Stimulated activated effector memory CD8-positive, alpha-beta T cell treated with anti-CD3 and anti-CD28 coated beads, Interleukin-12 subunit alpha, Interleukin-12 subunit beta, amount 100 ng/mL, for 72 hours (primary cell): ENCODE measurements around the gene SF1.
A peak's percentile ranks its signal among the peaks of the same experiment; 100 is the strongest.
"Not testable (repeated sequence)": the region's sequence is repeated elsewhere in the genome, so short reads cannot be mapped to it uniquely, and the experiment has no call there.

Source experiments
- ATAC-seq: fragments of 150-1000 bp; cut with Tn5 transposase; 2 replicates; pipeline ENCODE4 v1.10.0; 2021
- DNase-seq, 2 donors: peaks; one replicate each; pipeline ENCODE4 v3.0.0; 2021 to 2022; ENCODE audit warnings: low spot score in 2 of 2
- H3K27ac Mint-ChIP-seq: one replicate; pipeline ENCODE4 v1.8.0; 2022; ENCODE audit warnings: mild to moderate bottlenecking, mixed read lengths
- H3K36me3 Mint-ChIP-seq: one replicate; pipeline ENCODE4 v1.8.0; 2022; ENCODE audit warnings: mild to moderate bottlenecking, mixed read lengths
- H3K4me1 Mint-ChIP-seq: one replicate; pipeline ENCODE4 v1.8.0; 2022; ENCODE audit warnings: mixed read lengths
- H3K4me3 Mint-ChIP-seq: one replicate; pipeline ENCODE4 v1.8.0; 2022; ENCODE audit warnings: mild to moderate bottlenecking, mixed read lengths
- H3K9me3 Mint-ChIP-seq: one replicate; pipeline ENCODE4 v1.8.0; 2022; ENCODE audit warnings: mixed read lengths

SF1 gene

GRCh38 chr11:64778473-64779298 lies at the start of gene SF1:
Gene SF1, minus strand, starts transcription at chr11:64778542. Its CDS starts 150 bp downstream, at chr11:64778392.
- peak within 1 kb of the TSS; percentile 100 for H3K27ac Mint-ChIP-seq
- peaks cover 39% of the 10 kb centered on the region for H3K4me1 Mint-ChIP-seq
- H3K4me3 Mint-ChIP-seq: peak within 1 kb of the TSS; percentile 88
- H3K36me3 Mint-ChIP-seq: peaks cover 65% of the 10 kb centered on the region
- peak; percentile 94 to 99 for DNase-seq
- no peaks in the 10 kb centered on the region for H3K9me3 Mint-ChIP-seq
- peak; percentile 93 for ATAC-seq

- Mint-ChIP-seq H3K36me3 (no peaks in the 10 kb centered on the region), H3K4me3 (no peak overlapping the region), H3K9me3 (no peaks in the 10 kb centered on the region), H3K27ac (no peak overlapping the region), H3K4me1 (no peaks in the 10 kb centered on the region)
- ATAC-seq (no peak), DNase-seq (no peak)
Measured at GRCh38 chr11:64827451-64827839, 49.1 kb upstream of the SF1 start.

GRCh38 chr11:64826578-64827450 lies 48.5 kb upstream of the SF1 start:
- Mint-ChIP-seq H3K36me3 (no peaks in the 10 kb centered on the region), H3K4me1 (no peaks in the 10 kb centered on the region), H3K9me3 (no peaks in the 10 kb centered on the region), H3K4me3 (no peak overlapping the region), H3K27ac (no peak overlapping the region)
- ATAC-seq (no peak), DNase-seq (no peak)

GRCh38 chr11:64826062-64826461 lies 47.7 kb upstream of the SF1 start:
- Mint-ChIP-seq H3K27ac (no peak overlapping the region), H3K4me1 (no peaks in the 10 kb centered on the region), H3K4me3 (no peak overlapping the region), H3K36me3 (no peaks in the 10 kb centered on the region), H3K9me3 (no peaks in the 10 kb centered on the region)
- ATAC-seq (no peak), DNase-seq (no peak)

GRCh38 chr11:64823568-64824119 lies 45.3 kb upstream of the SF1 start:
- no peak overlapping the region for H3K4me3 Mint-ChIP-seq
- H3K4me1 Mint-ChIP-seq: no peaks in the 10 kb centered on the region
- no peak for ATAC-seq
- H3K9me3 Mint-ChIP-seq: no peaks in the 10 kb centered on the region
- DNase-seq: no peak
- peak overlapping the region; percentile 7 for H3K27ac Mint-ChIP-seq
- H3K36me3 Mint-ChIP-seq: no peaks in the 10 kb centered on the region

GRCh38 chr11:64817476-64817875 lies 39.1 kb upstream of the SF1 start:
- H3K27ac Mint-ChIP-seq: no peak overlapping the region
- ATAC-seq: no peak
- H3K4me1 Mint-ChIP-seq: no peaks in the 10 kb centered on the region
- no peaks in the 10 kb centered on the region for H3K9me3 Mint-ChIP-seq
- DNase-seq: no peak
- H3K36me3 Mint-ChIP-seq: no peaks in the 10 kb centered on the region
- no peak overlapping the region for H3K4me3 Mint-ChIP-seq

GRCh38 chr11:64815433-64815832 lies 37.1 kb upstream of the SF1 start:
- not testable (repeated sequence) for DNase-seq, ATAC-seq, H3K27ac Mint-ChIP-seq, H3K36me3 Mint-ChIP-seq, H3K4me3 Mint-ChIP-seq, H3K9me3 Mint-ChIP-seq, H3K4me1 Mint-ChIP-seq

GRCh38 chr11:64814712-64815187 lies 36.4 kb upstream of the SF1 start:
- no peaks in the 10 kb centered on the region for H3K36me3 Mint-ChIP-seq
- peaks cover 11% of the 10 kb centered on the region for H3K4me1 Mint-ChIP-seq
- ATAC-seq: no peak
- DNase-seq: no peak
- H3K9me3 Mint-ChIP-seq: no peaks in the 10 kb centered on the region
- H3K4me3 Mint-ChIP-seq: no peak overlapping the region
- no peak overlapping the region for H3K27ac Mint-ChIP-seq

GRCh38 chr11:64813826-64814225 lies 35.5 kb upstream of the SF1 start:
- Mint-ChIP-seq H3K27ac (no peak overlapping the region), H3K4me3 (no peak overlapping the region), H3K4me1 (peaks cover 18% of the 10 kb centered on the region), H3K9me3 (no peaks in the 10 kb centered on the region), H3K36me3 (no peaks in the 10 kb centered on the region)
- DNase-seq (no peak), ATAC-seq (no peak)

- no peaks in the 10 kb centered on the region for H3K9me3 Mint-ChIP-seq
- peak overlapping the region; percentile 97 for H3K27ac Mint-ChIP-seq
- peaks cover 37% of the 10 kb centered on the region for H3K4me1 Mint-ChIP-seq
- H3K36me3 Mint-ChIP-seq: peaks cover 8% of the 10 kb centered on the region
- DNase-seq (no peak), ATAC-seq (peak; percentile 56)
- peak overlapping the region; percentile 98 for H3K4me3 Mint-ChIP-seq
Measured at GRCh38 chr11:64810891-64811272, 32.5 kb upstream of the SF1 start.

- H3K27ac Mint-ChIP-seq: peak within 1 kb of the TSS; percentile 97
- peak; percentile 93 for ATAC-seq
- peak within 1 kb of the TSS; percentile 98 for H3K4me3 Mint-ChIP-seq
- H3K4me1 Mint-ChIP-seq: peaks cover 42% of the 10 kb centered on the region
- no peaks in the 10 kb centered on the region for H3K9me3 Mint-ChIP-seq
- peaks cover 13% of the 10 kb centered on the region for H3K36me3 Mint-ChIP-seq
- DNase-seq: peak; percentile 59 to 90
Measured at GRCh38 chr11:64810271-64810890, 32.0 kb upstream of the SF1 start, which contains the start of gene MEN1. Gene MEN1, minus strand, starts transcription at chr11:64810551. Its CDS starts 442 bp downstream, at chr11:64810109.

- Mint-ChIP-seq H3K4me3 (peak overlapping the region; percentile 98), H3K9me3 (no peaks in the 10 kb centered on the region), H3K27ac (peak overlapping the region; percentile 97), H3K36me3 (peaks cover 14% of the 10 kb centered on the region), H3K4me1 (peaks cover 43% of the 10 kb centered on the region)
- peak; percentile 29 for ATAC-seq
- no peak for DNase-seq
Measured at GRCh38 chr11:64809781-64810241, 31.5 kb upstream of the SF1 start.

- no peaks in the 10 kb centered on the region for H3K9me3 Mint-ChIP-seq
- H3K4me3 Mint-ChIP-seq: no peak overlapping the region
- H3K4me1 Mint-ChIP-seq: peaks cover 46% of the 10 kb centered on the region
- ATAC-seq: no peak
- no peak for DNase-seq
- H3K27ac Mint-ChIP-seq: no peak overlapping the region
- H3K36me3 Mint-ChIP-seq: peaks cover 26% of the 10 kb centered on the region
Measured at GRCh38 chr11:64805481-64805880, 27.1 kb upstream of the SF1 start.

GRCh38 chr11:64804346-64805210 lies 26.2 kb upstream of the SF1 start:
- peaks cover 30% of the 10 kb centered on the region for H3K36me3 Mint-ChIP-seq
- peak overlapping the region; percentile 85 for H3K4me3 Mint-ChIP-seq
- no peak overlapping the region for H3K27ac Mint-ChIP-seq
- ATAC-seq (no peak), DNase-seq (no peak)
- H3K4me1 Mint-ChIP-seq: peaks cover 38% of the 10 kb centered on the region
- no peaks in the 10 kb centered on the region for H3K9me3 Mint-ChIP-seq
